Neural progenitor cell (in vitro differentiated cells): Measurements from ENCODE around the gene ANO4. TPM values are rescaled to one million over a fixed set of nuclear protein-coding genes. Genes with fewer than 3 reads are reported as not detected.
A peak's percentile ranks its signal among the peaks of the same experiment; 100 is the strongest.

ENCODE experiments used
- DNase-seq: peaks from one replicate; pipeline ENCODE4 v3.0.0-alpha.2; 2016; ENCODE audit warnings: low spot score
- H2AFZ ChIP-seq: fragments of 200-600 bp; sonication (generic); replicated peaks from 2 replicates; pipeline ENCODE4 v1.6.1; 2016; ENCODE audit warnings: antibody characterized with exemption
- H3F3A ChIP-seq: fragments of 200-600 bp; sonication (generic); 2 replicates; pipeline ENCODE4 v1.6.1; 2016; ENCODE audit warnings: antibody characterized with exemption, low read depth
- H3K27ac ChIP-seq: fragments of 200-600 bp; sonication (generic); 2 replicates; pipeline ENCODE4 v1.5.1; 2016; ENCODE audit warnings: mild to moderate bottlenecking
- H3K27me3 ChIP-seq: fragments of 200-600 bp; sonication (generic); 2 replicates; pipeline ENCODE4 v1.6.1; 2016; ENCODE audit warnings: mild to moderate bottlenecking, moderate library complexity
- H3K36me3 ChIP-seq: fragments of 200-600 bp; sonication (generic); 2 replicates; pipeline ENCODE4 v1.5.1; 2016
- H3K4me1 ChIP-seq: fragments of 200-600 bp; sonication (generic); 2 replicates; pipeline ENCODE4 v1.6.1; 2016; ENCODE audit warnings: mixed run types
- H3K4me2 ChIP-seq: fragments of 200-600 bp; sonication (generic); 2 replicates; pipeline ENCODE4 v1.6.1; 2016
- H3K4me3 ChIP-seq: fragments of 200-600 bp; sonication (generic); 2 replicates; pipeline ENCODE4 v1.5.1; 2016
- H3K79me2 ChIP-seq: fragments of 200-600 bp; sonication (generic); 2 replicates; pipeline ENCODE4 v1.6.1; 2016; ENCODE audit warnings: low read depth
- H3K9ac ChIP-seq: fragments of 200-600 bp; sonication (generic); 2 replicates; pipeline ENCODE4 v1.6.1; 2016
- H3K9me3 ChIP-seq: fragments of 200-600 bp; sonication (generic); 2 replicates; pipeline ENCODE4 v1.5.1; 2016; ENCODE audit warnings: low read depth
- H4K20me1 ChIP-seq: fragments of 200-600 bp; sonication (generic); 2 replicates; pipeline ENCODE4 v1.6.1; 2016; ENCODE audit warnings: low read depth
- H3K27ac Mint-ChIP-seq: 3 replicates; pipeline ENCODE4 v1.8.0; 2021; ENCODE audit warnings: mixed read lengths
- H3K27me3 Mint-ChIP-seq: 2 replicates; pipeline ENCODE4 v1.8.0; 2022; ENCODE audit warnings: low read depth, mild to moderate bottlenecking, inconsistent platforms, moderate library complexity, mixed read lengths; ENCODE audit not compliant: insufficient read depth
- H3K36me3 Mint-ChIP-seq: 3 replicates; pipeline ENCODE4 v1.8.0; 2021; ENCODE audit warnings: mixed read lengths
- H3K4me1 Mint-ChIP-seq: 3 replicates; pipeline ENCODE4 v1.8.0; 2021; ENCODE audit warnings: mixed read lengths
- H3K4me3 Mint-ChIP-seq: 3 replicates; pipeline ENCODE4 v1.8.0; 2021; ENCODE audit warnings: mild to moderate bottlenecking, moderate library complexity, mixed read lengths
- H3K9me3 Mint-ChIP-seq: 3 replicates; pipeline ENCODE4 v1.8.0; 2020; ENCODE audit warnings: mixed read lengths
- CTCF ChIP-seq: fragments of 200-600 bp; sonication (generic); IDR thresholded peaks from 2 replicates; pipeline ENCODE4 v1.5.1; 2017; ENCODE audit warnings: antibody characterized with exemption, mild to moderate bottlenecking
- EZH2 ChIP-seq: fragments of 200-600 bp; sonication (generic); IDR thresholded peaks from 2 replicates; pipeline ENCODE4 v1.6.1; 2017; ENCODE audit warnings: antibody characterized with exemption, mild to moderate bottlenecking, moderate library complexity
- EZH2phosphoT487 ChIP-seq: fragments of 200-600 bp; sonication (generic); IDR thresholded peaks from 2 replicates; pipeline ENCODE4 v1.6.1; 2017; ENCODE audit warnings: antibody characterized with exemption
- total RNA-seq: library from RNA; depleted of rRNA; stranded (reverse); fragments of >200 nt; gene quantifications from 2 replicates; pipeline ENCODE4 v1.2.3, GENCODE V29; 2015; ENCODE audit warnings: low replicate concordance

Gene ANO4
- total RNA-seq, 1 donor from 2014 or later = not detected

GRCh38 chr12:100920493-100920892, 125.9 kb downstream of the ANO4 start:
- Histone ChIP-seq H3K79me2 (no peaks in the 10 kb centered on the region), H3K27ac (no peak overlapping the region), H3K9ac (no peak overlapping the region), H3K27me3 (no peaks in the 10 kb centered on the region), H3F3A (no peaks in the 10 kb centered on the region), H3K4me3 (no peak overlapping the region), H3K4me1 (no peaks in the 10 kb centered on the region), H4K20me1 (no peaks in the 10 kb centered on the region), H2AFZ (no peak overlapping the region), H3K9me3 (no peaks in the 10 kb centered on the region), H3K4me2 (no peak overlapping the region), H3K36me3 (no peaks in the 10 kb centered on the region)
- no peaks in the 10 kb centered on the region for H3K9me3 Mint-ChIP-seq
- no peak for DNase-seq
- H3K36me3 Mint-ChIP-seq = no peaks in the 10 kb centered on the region
- no peak overlapping the region for H3K27ac Mint-ChIP-seq
- no peak for TF ChIP-seq EZH2phosphoT487
- no peak for TF ChIP-seq EZH2
- TF ChIP-seq CTCF = no peak
- no peaks in the 10 kb centered on the region for H3K27me3 Mint-ChIP-seq
- no peaks in the 10 kb centered on the region for H3K4me1 Mint-ChIP-seq
- no peak overlapping the region for H3K4me3 Mint-ChIP-seq

- no peaks in the 10 kb centered on the region for H3K27me3 Mint-ChIP-seq
- Histone ChIP-seq H3K27ac (no peak overlapping the region), H2AFZ (peak overlapping the region; percentile 83), H3K36me3 (no peaks in the 10 kb centered on the region), H3F3A (no peaks in the 10 kb centered on the region), H3K27me3 (no peaks in the 10 kb centered on the region), H3K9ac (no peak overlapping the region), H3K79me2 (no peaks in the 10 kb centered on the region), H3K4me2 (no peak overlapping the region), H3K4me1 (peaks cover 4% of the 10 kb centered on the region), H3K4me3 (no peak overlapping the region), H3K9me3 (no peaks in the 10 kb centered on the region), H4K20me1 (no peaks in the 10 kb centered on the region)
- H3K9me3 Mint-ChIP-seq = no peaks in the 10 kb centered on the region
- peak; percentile 84 for DNase-seq
- no peaks in the 10 kb centered on the region for H3K36me3 Mint-ChIP-seq
- no peak overlapping the region for H3K27ac Mint-ChIP-seq
- H3K4me1 Mint-ChIP-seq = peaks cover 5% of the 10 kb centered on the region
- no peak overlapping the region for H3K4me3 Mint-ChIP-seq
- TF ChIP-seq EZH2phosphoT487 = no peak
- peak; percentile 71 for TF ChIP-seq CTCF
These were observed 132.2 kb downstream of the ANO4 start for GRCh38 chr12:100926669-100927248.

- H2AFZ ChIP-seq = no peak overlapping the region
- no peak overlapping the region for H3K4me2 ChIP-seq
- DNase-seq = no peak
- no peak overlapping the region for H3K9ac ChIP-seq
- Mint-ChIP-seq H3K4me1 (peaks cover 5% of the 10 kb centered on the region), H3K27me3 (no peaks in the 10 kb centered on the region), H3K9me3 (no peaks in the 10 kb centered on the region), H3K36me3 (no peaks in the 10 kb centered on the region), H3K27ac (no peak overlapping the region), H3K4me3 (no peak overlapping the region)
- no peaks in the 10 kb centered on the region for H3K9me3 ChIP-seq
- H3K27ac ChIP-seq = no peak overlapping the region
- H3K4me1 ChIP-seq = peaks cover 4% of the 10 kb centered on the region
- H3K79me2 ChIP-seq = no peaks in the 10 kb centered on the region
- no peak overlapping the region for H3K4me3 ChIP-seq
- H3K36me3 ChIP-seq = no peaks in the 10 kb centered on the region
- H3K27me3 ChIP-seq = no peaks in the 10 kb centered on the region
- H4K20me1 ChIP-seq = no peaks in the 10 kb centered on the region
- TF ChIP-seq EZH2 = no peak
- no peak for TF ChIP-seq EZH2phosphoT487
- no peak for TF ChIP-seq CTCF
- H3F3A ChIP-seq = no peaks in the 10 kb centered on the region
These were observed 133.2 kb downstream of the ANO4 start for GRCh38 chr12:100927826-100928225.
